ENCODE measurements around the gene JAG1. TPM values are rescaled to one million over a fixed set of nuclear protein-coding genes. Genes with fewer than 3 reads are reported as not detected.
"Not testable (repeated sequence)": the region's sequence is repeated elsewhere in the genome, so short reads cannot be mapped to it uniquely, and the experiment has no call there.

Gene JAG1
- total RNA-seq, 1 donor from 2014 or later, result 22.1 TPM

GRCh38 chr20:10633718-10634117, 40.1 kb downstream of the JAG1 start:
- no peak for ATAC-seq (ENCODE audit: poor library complexity)
- intact Hi-C loops (cut with DNase I), result no loop called here
- DNase-seq, result no peak

- ATAC-seq (ENCODE audit: poor library complexity) (no peak), DNase-seq (no peak)
- intact Hi-C loops (cut with DNase I), result no loop called here
These were observed 40.9 kb downstream of the JAG1 start for GRCh38 chr20:10632721-10633509.

GRCh38 chr20:10631126-10631525, 42.7 kb downstream of the JAG1 start:
- DNase-seq (no peak), ATAC-seq (ENCODE audit: poor library complexity) (no peak)
- intact Hi-C loops (cut with DNase I), result no loop called here

- no peak for ATAC-seq (ENCODE audit: poor library complexity)
- intact Hi-C loops (cut with DNase I), result no loop called here
- DNase-seq, result no peak
These were observed 43.7 kb downstream of the JAG1 start for GRCh38 chr20:10629946-10630650.

GRCh38 chr20:10626896-10627295, 46.9 kb downstream of the JAG1 start:
- intact Hi-C loops (cut with DNase I), result no loop called here
- DNase-seq, result no peak
- ATAC-seq (ENCODE audit: poor library complexity), result peak; percentile 72

- ATAC-seq (ENCODE audit: poor library complexity) (no peak), DNase-seq (no peak)
- intact Hi-C loops (cut with DNase I), result no loop called here
These were observed 48.2 kb downstream of the JAG1 start for GRCh38 chr20:10625641-10626040.

GRCh38 chr20:10622657-10623418, 51.0 kb downstream of the JAG1 start:
- ATAC-seq (ENCODE audit: poor library complexity) (peak; percentile 85), DNase-seq (peak; percentile 59)
- intact Hi-C loops (cut with DNase I), result no loop called here

- DNase-seq, result no peak
- intact Hi-C loops (cut with DNase I), result no loop called here
- no peak for ATAC-seq (ENCODE audit: poor library complexity)
These were observed 52.6 kb downstream of the JAG1 start for GRCh38 chr20:10621149-10621548.

- DNase-seq (no peak), ATAC-seq (ENCODE audit: poor library complexity) (no peak)
- intact Hi-C loops (cut with DNase I), result no loop called here
These were observed 54.4 kb downstream of the JAG1 start for GRCh38 chr20:10619427-10619826.

- DNase-seq, result no peak
- no peak for ATAC-seq (ENCODE audit: poor library complexity)
- intact Hi-C loops (cut with DNase I), result no loop called here
These were observed 55.1 kb downstream of the JAG1 start for GRCh38 chr20:10618611-10619245.

GRCh38 chr20:10617549-10618133, 56.2 kb downstream of the JAG1 start:
- intact Hi-C loops (cut with DNase I); ATAC-seq (ENCODE audit: poor library complexity); DNase-seq: not testable (repeated sequence)

- DNase-seq (no peak), ATAC-seq (ENCODE audit: poor library complexity) (no peak)
- intact Hi-C loops (cut with DNase I), result no loop called here
These were observed 57.6 kb downstream of the JAG1 start for GRCh38 chr20:10616212-10616611.

- intact Hi-C loops (cut with DNase I), result no loop called here
- ATAC-seq (ENCODE audit: poor library complexity), result no peak
- DNase-seq, result no peak
These were observed 59.9 kb downstream of the JAG1 start for GRCh38 chr20:10613911-10614310.

- DNase-seq; ATAC-seq (ENCODE audit: poor library complexity); intact Hi-C loops (cut with DNase I): not testable (repeated sequence)
These were observed 60.4 kb downstream of the JAG1 start for GRCh38 chr20:10613426-10613825.

GRCh38 chr20:10611357-10611756, 62.4 kb downstream of the JAG1 start:
- DNase-seq (peak; percentile 71), ATAC-seq (ENCODE audit: poor library complexity) (peak; percentile 52)
- intact Hi-C loops (cut with DNase I), result no loop called here

- intact Hi-C loops (cut with DNase I), result no loop called here
- ATAC-seq (ENCODE audit: poor library complexity) (peak; percentile 73), DNase-seq (peak; percentile 64)
These were observed 63.5 kb downstream of the JAG1 start for GRCh38 chr20:10610251-10610650.

GRCh38 chr20:10609770-10610169, 64.0 kb downstream of the JAG1 start:
- DNase-seq, result no peak
- intact Hi-C loops (cut with DNase I), result no loop called here
- ATAC-seq (ENCODE audit: poor library complexity), result peak; percentile 61

GRCh38 chr20:10609276-10609675, 64.5 kb downstream of the JAG1 start:
- intact Hi-C loops (cut with DNase I), result no loop called here
- ATAC-seq (ENCODE audit: poor library complexity) (peak; percentile 77), DNase-seq (peak; percentile 62)
